GM21528 (cell line): ENCODE data around the gene PPM1B.
A peak's percentile ranks its signal among the peaks of the same experiment; 100 is the strongest.
"Not testable (repeated sequence)": the region's sequence is repeated elsewhere in the genome, so short reads cannot be mapped to it uniquely, and the experiment has no call there.

Experiments
- ATAC-seq: cut with Tn5 transposase; IDR thresholded peaks from one replicate; pipeline ENCODE4 v1.9.1; 2021; ENCODE audit warnings: mild to moderate bottlenecking, moderate library complexity; ENCODE audit not compliant: unreplicated experiment, low FRiP score

Gene PPM1B

GRCh38 chr2:44168681-44169154, at the start of gene PPM1B:
TSS of gene PPM1B (plus strand) at chr2:44168875. CDS start at chr2:44201200, 32,325 bp downstream.
- peak; percentile 68 for ATAC-seq

GRCh38 chr2:44119878-44120277, 48.8 kb upstream of the PPM1B start:
- ATAC-seq, result no peak

GRCh38 chr2:44120428-44120827, 48.2 kb upstream of the PPM1B start:
- ATAC-seq, result no peak

- no peak for ATAC-seq
Observed at GRCh38 chr2:44121899-44122298, 46.8 kb upstream of the PPM1B start.

GRCh38 chr2:44124500-44124899, 44.2 kb upstream of the PPM1B start:
- ATAC-seq, result no peak

GRCh38 chr2:44126106-44126797, 42.4 kb upstream of the PPM1B start:
- ATAC-seq, result no peak

- ATAC-seq, result no peak
Observed at GRCh38 chr2:44130441-44130840, 38.2 kb upstream of the PPM1B start.

- ATAC-seq, result no peak
Observed at GRCh38 chr2:44131177-44131576, 37.5 kb upstream of the PPM1B start.

- not testable (repeated sequence) for ATAC-seq
Observed at GRCh38 chr2:44133602-44134001, 35.1 kb upstream of the PPM1B start.

- no peak for ATAC-seq
Observed at GRCh38 chr2:44134848-44135247, 33.8 kb upstream of the PPM1B start.

- no peak for ATAC-seq
Observed at GRCh38 chr2:44135296-44135695, 33.4 kb upstream of the PPM1B start.

- ATAC-seq, result no peak
Observed at GRCh38 chr2:44135771-44136170, 32.9 kb upstream of the PPM1B start.

- ATAC-seq, result no peak
Observed at GRCh38 chr2:44136252-44136651, 32.4 kb upstream of the PPM1B start.

GRCh38 chr2:44137048-44137447, 31.6 kb upstream of the PPM1B start:
- ATAC-seq, result no peak

- no peak for ATAC-seq
Observed at GRCh38 chr2:44137872-44138551, 30.7 kb upstream of the PPM1B start.

- no peak for ATAC-seq
Observed at GRCh38 chr2:44139741-44140140, 28.9 kb upstream of the PPM1B start.

GRCh38 chr2:44142306-44142705, 26.4 kb upstream of the PPM1B start:
- no peak for ATAC-seq

- no peak for ATAC-seq
Observed at GRCh38 chr2:44143701-44144100, 25.0 kb upstream of the PPM1B start.

- no peak for ATAC-seq
Observed at GRCh38 chr2:44148999-44149398, 19.7 kb upstream of the PPM1B start.

- ATAC-seq, result no peak
Observed at GRCh38 chr2:44150473-44150872, 18.2 kb upstream of the PPM1B start.

GRCh38 chr2:44152865-44153669, 15.6 kb upstream of the PPM1B start:
- ATAC-seq, result no peak
